NCI-H2196 (cell line): Measurements from ENCODE around the gene EHMT1.
"Not testable (repeated sequence)": the region's sequence is repeated elsewhere in the genome, so short reads cannot be mapped to it uniquely, and the experiment has no call there.

Experiments used
- DNase-seq: peaks from one replicate; lab custom pipeline; 2025; ENCODE audit not compliant: unreplicated experiment; lab: John Stamatoyannopoulos, UW

Gene EHMT1

DNA sequence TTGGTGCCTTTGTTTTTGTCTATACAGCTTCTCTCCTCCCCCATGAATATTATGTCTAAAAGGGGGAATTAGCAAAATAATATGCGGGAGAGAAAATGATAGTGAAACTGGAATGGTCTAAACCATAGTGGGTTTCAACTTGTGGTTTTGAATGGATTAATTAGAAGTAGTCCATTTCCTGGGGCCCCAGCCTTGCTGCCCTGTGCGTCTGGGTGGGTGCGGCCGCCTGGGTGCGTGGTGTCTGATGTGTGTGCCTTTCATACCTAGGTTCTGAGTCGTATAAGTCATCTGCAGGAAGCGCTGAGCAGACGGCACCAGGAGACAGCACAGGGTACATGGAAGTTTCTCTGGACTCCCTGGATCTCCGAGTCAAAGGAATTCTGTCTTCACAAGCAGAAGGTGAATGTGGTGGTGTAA, 138.8 kb downstream of the EHMT1 start:
- DNase-seq: no peak

DNA sequence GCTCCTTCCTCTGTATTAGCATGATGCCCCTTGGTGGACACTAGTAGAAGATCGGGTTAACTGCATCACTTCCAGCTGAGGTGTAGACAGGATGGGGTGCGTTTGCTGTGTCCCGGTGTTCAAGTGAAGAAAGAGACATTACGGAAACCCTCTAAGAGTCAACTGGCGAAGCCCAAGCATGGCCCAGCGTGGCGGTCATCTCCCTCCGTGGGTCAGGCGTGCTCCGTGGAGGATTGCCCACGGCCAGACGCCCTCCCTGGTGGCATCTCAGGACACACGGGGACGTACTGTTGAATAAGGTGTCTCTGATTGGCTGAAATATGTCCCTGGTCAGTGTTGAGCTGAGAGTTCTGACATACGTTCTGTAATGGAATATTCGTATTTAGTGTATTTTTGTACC, 139.3 kb downstream of the EHMT1 start:
- no peak for DNase-seq

DNA sequence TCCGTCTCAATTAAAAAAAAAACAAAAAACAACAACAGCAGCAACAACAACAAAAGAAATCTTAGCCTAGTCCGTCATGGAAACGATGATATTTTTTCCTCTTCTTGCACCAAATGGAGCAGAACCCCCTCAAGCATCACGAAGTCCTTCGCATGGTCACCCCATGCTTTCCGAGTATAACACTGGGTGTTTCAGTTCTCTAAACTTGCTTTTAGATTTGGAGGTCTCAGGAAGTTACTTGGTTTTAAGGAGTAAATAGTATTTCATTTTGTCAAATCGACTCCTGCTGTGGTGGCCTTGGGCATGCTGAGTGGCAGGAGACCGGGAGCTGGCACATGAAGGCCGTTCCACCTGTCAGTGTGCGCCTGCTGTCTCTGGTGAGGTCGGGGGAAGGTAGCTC, 140.3 kb downstream of the EHMT1 start:
- no peak for DNase-seq

DNA sequence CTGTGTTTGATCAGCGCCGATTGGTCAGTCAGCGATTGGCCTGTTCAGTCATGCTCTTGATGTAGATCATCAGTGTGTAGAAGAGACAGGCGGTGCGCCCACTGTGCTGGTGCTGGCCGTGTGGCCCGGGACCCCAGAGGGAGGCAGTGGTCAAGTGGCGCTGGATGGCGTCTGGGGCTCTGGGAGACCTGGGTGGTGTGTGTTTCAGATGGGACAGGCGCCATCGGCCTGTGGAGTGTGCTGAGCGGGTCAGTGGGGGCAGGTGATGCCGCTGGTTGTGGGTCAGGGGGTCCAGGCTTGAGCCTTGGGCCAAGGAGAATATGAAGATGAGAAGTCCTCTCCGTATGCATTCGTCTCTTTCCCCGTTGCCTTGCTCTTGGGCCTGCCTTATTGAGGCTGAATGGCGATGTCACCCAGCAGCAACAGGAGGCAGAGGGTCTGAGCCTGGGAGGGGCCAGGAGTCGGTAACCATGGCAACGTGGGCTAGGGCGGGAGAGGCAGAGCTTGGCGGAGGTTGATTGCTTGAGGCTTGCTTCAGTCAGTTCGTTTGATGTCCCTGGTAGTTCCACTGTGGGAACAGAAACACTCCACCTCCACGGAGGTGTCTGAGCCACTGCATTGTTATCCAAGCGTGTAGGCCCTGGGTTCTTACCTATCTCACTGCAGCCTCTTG, 141.0 kb downstream of the EHMT1 start:
- DNase-seq: no peak

DNA sequence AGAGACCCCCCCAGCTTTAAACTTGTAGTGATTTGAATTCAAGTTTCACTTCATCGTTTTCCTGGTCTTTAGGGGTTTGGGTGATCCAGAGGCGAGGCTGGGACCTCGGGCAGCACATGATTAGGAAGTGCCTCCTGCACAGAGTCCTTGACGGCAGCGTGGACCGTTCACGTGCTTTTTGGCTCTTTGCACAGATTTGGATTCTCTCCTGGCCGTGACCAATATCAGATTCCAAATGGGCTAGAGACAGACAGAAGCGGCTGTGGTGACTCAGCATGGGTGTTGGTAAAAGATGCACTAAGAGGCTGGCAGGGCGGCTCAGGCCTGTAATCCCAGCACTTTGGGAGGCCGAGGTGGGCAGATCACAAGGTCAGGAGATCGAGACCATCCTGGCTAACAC, 141.6 kb downstream of the EHMT1 start:
- no peak for DNase-seq

DNA sequence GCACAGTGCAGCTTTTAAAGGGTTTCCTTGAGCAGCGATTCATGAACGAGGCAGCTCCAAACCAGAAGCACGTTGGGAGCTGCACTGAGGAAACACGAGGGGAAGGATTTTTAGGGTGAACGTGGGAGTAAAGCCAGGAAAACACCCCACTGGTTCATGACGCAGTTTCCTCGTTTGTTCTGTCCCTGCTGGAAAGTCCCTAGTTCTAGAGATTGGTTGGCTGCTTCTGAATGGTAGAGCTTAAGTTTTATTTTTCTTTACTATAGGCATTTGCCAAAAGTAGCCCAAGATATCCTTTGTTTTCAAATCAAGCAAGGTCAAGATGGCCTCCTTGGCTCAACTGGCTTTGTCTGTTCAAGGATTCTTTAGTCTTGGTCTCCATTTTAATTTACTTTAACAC, 142.2 kb downstream of the EHMT1 start:
- no peak for DNase-seq

DNA sequence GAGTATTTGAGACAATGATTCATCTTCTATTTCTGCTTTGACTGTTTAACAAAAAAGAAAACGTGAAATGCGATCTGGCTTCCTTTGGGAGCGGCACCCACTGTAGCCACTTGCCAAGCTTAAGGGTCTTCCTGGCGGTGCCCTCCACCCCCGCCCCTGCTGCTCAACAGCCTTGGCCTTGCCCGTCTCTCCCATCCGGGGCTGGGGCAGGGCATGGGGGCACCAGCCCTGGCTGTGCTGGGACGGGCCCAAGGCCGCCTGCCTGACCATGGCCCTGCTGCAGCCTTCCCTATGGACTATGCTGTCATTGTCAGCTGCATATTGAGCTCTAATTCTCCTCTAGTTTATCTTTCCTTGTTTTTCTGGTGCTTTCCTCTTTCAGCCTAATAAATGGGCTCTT, 143.0 kb downstream of the EHMT1 start:
- DNase-seq: no peak

DNA sequence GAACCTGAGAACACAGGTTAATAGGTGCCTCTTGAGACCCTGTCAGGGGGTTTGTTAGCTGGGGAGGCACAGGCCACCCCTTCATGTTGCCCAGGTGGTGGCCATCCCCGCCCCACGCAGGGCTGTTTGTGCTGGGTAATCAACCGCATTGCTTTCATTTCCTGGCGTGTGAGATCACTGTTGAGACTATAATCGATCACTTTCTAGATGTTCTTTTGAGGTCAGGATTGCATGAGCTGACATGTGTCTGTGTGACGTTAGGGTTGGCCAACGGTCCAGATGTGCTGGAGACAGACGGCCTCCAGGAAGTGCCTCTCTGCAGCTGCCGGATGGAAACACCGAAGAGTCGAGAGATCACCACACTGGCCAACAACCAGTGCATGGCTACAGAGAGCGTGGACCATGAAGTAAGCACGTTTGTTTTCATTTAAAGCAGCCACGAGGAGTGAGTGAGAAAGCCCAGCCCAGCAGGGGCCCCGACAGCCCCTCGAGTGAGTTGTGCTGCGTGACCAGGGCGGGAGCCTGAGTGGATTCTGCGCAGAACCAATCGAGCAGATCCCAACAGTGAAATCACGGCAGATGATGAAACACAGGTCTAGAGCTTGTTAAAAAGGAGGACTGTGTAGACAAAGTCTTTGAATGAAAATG, 143.7 kb downstream of the EHMT1 start:
- no peak for DNase-seq

DNA sequence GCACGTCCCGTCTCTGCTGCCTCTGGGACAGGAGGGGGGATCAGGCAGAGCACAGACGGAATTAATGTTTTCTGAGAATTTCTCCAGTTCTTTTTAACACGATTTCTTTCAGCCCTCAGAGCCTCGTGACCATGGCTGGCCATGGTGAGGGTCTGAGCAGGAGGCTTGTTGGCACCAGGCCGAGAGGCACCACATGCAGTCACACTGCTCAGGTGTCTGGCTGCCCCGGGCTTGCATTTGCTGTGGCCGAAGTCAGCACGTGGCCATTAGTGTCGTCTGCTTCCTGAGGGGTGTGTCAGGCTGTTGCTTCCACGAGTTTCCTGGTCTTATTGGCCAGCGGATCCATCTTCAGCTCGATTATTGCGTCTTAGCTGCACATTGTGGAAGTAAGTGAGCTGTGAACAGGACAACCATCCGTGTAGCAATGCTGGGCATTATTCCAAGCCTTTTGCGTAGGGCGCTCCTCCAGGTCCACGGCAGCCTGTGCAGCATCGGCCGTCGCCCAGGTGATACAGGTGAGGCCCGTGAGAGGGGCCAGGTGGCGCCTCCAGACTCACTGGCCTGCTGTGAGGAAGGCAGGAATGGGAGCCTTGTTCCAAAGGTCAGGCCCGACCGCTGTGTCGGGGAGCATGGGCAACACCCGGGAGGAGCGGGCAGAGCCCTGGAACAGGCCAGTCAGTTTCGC, 144.6 kb downstream of the EHMT1 start:
- DNase-seq: peak; percentile 39

DNA sequence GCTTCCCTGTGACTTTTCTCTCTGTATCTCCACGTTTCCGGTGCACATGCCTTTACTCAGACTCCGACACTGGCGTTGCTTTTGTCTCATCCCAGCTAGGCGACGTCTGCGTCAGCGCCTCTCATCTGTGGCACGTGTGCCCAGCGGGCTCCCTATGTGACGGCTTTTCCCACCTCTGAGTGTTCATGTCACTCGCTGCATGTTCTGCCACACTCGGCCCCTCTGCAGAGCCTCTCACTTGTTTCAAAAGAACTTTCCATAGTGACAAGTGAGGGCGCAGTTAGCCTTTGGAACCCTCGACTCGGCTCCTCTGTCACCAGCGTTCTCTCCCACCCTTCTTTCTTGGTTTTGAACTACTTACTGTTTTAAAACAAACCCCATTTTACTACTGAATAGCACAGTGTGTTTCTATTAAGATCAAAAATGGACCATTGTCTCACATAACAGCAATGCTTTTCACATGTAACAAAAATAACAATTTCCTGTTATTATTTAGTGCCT, 145.4 kb downstream of the EHMT1 start:
- no peak for DNase-seq

DNA sequence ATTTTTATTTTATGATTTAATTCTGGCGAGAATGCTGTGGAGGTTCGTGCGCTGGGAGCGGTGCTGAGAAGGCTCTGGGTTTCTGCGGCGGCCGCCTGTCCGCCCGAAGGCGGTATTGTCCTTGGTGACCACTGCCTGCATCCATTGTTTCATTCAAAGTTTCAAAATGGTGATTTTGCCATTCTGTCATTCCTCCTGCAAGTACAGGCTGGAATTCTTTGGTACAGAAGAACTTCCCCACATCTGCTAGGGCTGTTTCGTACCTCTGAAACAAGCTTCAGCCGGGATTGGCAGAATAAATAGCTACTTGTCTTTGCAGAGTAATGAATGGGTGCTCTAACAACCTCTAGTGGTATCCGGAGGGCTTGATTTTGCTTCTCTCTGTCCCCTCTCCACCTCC, 146.2 kb downstream of the EHMT1 start:
- DNase-seq: no peak

DNA sequence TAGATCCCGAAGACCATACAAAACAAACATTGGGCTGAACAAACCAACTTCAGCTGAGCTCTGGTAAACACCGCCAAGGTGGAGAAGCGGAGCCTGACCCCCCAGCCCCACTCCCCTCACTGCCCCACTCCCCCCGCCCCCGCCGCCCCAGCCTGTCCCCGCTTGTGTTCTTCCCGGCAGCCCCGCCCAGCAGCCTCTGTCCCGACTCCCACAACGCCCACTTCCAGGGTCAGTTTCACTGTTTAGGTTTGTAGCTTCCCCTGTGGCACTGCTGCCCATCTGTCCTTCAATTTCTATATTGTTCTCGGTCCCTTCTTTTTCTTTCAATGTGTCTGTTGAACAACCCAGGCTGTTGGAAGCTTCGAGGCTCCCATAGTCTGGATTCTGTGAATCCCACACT, 146.7 kb downstream of the EHMT1 start:
- no peak for DNase-seq

DNA sequence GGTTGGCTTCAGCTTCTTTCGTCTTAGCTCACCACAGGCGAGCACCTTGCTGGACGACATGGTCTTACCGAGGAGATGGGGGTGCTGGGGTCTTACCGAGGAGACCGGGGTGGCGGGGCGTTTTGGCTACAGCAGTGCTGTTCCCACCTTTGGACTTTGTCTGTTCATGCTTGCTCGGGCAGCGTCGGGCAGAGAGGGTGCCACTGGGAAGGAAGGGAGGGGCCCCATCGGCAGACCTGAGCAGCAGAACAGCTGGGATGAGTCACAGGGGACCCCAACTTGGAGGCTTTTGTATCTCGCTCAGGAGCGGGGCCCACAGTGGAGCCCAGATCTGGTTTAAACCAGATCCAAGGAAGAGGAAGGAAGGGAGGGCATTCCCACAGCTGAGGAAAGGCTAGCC, 152.8 kb downstream of the EHMT1 start:
- DNase-seq: no peak

DNA sequence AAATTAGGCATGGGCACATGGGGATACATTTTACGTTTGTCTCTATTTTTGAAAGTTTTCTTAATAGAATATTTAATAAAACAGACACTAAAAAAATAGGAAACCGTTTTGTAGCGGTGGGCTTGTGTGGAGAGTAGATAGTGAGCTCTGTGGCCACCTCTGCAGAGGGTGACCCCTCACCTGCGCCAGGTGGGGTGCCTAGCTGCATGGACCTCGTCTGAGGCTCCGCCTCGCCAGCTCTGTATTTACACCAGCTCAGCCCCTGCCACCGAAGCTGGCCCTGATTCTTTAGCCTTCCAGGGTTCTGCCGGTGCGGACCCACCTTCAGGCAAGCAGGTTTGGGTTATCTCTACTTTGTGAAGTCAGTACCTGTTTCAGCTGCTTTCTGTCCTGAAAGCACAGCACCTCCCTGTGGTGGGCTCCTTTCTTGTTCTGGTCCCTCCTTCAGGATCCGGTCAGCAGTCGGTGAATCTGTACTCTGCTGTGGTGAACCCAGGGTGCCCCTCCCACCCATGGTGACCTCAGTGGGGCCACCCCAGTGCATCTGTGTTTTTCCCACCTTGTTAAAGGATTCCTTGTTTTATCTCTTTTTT, 153.6 kb downstream of the EHMT1 start:
- no peak for DNase-seq

DNA sequence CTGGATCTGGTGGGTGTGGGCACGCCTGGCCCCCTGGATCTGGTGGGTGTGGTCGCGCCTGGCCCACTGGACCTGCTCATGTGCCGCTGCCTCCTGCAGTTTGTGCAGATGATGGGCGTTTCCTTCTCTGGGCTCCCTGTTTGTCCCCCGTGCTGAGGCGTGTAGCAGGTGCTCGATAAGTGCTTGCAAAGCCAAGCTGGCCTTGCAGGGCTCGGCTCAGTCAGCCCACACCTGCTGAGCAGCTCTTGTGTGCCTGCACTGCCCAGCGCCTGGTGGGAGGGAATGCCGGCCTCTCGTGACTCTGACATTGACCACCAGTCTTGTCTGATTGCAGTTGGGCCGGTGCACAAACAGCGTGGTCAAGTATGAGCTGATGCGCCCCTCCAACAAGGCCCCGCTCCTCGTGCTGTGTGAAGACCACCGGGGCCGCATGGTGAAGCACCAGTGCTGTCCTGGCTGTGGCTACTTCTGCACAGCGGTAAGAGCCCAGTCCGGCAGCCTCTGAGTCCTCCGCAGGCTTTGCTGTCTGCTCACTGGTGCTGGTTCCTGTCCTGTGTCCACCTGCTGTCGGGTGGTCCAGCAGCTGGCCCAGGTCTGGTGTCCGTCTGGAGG, 156.1 kb downstream of the EHMT1 start:
- no peak for DNase-seq

DNA sequence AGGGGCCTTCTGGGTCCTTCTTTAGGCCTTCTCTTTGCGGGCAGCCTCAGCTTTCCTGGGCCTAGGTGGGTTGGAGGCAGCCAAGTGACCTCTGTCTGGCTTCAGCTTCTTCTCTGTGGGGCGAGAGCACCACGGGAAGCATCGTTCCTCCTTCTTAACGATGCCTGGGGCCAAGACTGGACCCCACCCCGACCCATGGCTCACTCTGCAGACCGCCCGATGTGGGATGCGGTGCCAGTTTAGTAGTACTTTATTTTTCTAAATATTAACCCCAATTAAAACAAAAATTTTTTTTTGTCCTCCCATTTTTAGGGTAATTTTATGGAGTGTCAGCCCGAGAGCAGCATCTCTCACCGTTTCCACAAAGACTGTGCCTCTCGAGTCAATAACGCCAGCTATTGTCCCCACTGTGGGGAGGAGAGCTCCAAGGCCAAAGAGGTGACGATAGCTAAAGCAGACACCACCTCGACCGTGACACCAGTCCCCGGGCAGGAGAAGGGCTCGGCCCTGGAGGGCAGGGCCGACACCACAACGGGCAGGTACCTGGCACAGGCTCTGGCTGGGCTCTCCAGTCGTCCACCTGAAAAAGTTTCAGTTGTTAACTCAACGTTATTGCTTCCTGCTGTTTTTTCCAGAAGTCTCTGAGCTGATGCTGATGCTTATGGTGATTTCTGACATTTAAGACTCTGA, 157.6 kb downstream of the EHMT1 start:
- DNase-seq: no peak

DNA sequence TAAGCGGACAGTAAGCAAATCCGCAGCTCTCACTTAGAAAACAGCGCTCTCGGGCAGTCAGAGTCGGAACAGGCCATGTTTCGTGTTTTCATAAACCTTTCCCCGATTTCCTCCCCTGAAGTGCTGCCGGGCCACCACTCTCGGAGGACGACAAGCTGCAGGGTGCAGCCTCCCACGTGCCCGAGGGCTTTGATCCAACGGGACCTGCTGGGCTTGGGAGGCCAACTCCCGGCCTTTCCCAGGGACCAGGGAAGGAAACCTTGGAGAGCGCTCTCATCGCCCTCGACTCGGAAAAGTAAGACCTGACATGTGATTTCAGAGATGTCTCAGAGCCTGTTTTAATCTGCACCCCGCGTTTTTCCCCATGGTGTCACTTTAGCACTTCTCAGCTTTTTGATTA, 159.0 kb downstream of the EHMT1 start:
- DNase-seq: no peak

DNA sequence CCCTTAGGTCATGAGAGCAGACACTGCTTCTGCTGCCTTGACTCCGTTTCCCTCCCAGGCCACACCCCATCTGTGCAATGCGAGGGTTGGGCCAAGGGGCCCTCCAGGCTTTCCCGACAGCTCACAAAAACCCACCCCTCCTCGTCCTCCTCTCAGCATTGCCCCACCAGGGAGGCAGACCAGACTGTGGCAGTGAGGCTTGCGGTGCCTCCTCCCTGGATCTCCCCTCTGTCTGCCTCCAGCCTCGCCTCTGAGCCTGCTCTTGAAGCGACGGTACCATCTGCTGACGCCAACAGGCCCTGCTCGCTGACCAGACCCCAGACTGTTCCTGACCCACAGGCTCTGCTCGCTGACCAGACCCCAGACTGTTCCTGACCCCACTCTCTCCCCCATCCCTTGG, 159.5 kb downstream of the EHMT1 start:
- no peak for DNase-seq

DNA sequence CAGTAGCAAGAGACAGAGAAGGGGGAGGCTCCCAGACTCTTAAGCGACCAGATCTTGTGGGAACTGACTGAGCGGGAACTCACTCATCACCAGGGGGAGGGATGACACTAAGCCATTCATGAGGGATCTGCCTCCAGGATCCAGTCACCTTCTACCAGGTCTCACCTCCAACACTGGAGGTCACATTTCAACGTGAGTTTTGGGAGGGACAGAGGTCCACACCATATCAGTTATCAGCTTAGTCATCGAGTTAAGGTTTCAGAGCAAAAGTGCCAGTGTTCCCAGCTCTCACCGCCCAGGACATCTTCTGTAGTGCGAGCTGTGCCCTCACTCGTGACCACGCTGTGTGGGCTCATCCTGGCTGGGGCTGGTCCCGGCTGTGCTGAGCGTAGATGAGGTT, 160.1 kb downstream of the EHMT1 start:
- no peak for DNase-seq

DNA sequence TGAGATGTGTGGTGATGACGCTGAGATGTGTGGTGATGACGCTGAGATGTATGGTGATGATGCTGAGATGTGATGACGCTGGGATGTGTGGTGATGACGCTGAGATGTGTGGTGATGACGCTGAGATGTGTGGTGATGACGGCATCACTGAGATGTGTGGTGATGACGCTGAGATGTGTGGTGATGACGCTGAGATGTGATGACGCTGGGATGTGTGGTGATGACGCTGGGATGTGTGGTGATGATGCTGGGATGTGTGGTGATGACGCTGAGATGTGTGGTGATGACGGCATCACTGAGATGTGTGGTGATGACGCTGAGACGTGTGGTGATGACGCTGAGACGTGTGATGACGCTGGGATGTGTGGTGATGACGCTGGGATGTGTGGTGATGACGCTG, 161.2 kb downstream of the EHMT1 start:
- DNase-seq: not testable (repeated sequence)
